H9 (cell line): ENCODE results near the gene PATE3. TPM values are rescaled to one million over a fixed set of nuclear protein-coding genes. Genes with fewer than 3 reads are reported as not detected.

ENCODE experiments used
- DNase-seq: peaks from one replicate; pipeline ENCODE4 v3.0.0-alpha.2; 2017
- H2AFZ ChIP-seq: one replicate; pipeline ENCODE4 v1.6.1; 2013; ENCODE audit warnings: mild to moderate bottlenecking, low read length, control low read depth, moderate library complexity
- H2AK5ac ChIP-seq: 2 replicates; pipeline ENCODE4 v1.6.1; 2013; ENCODE audit warnings: low read length, control low read depth, mixed read lengths; ENCODE audit not compliant: insufficient read length
- H2BK120ac ChIP-seq: one replicate; pipeline ENCODE4 v1.6.1; 2013; ENCODE audit warnings: low read depth, mild to moderate bottlenecking, low read length, control low read depth, inconsistent platforms; ENCODE audit not compliant: poor library complexity, severe bottlenecking
- H2BK12ac ChIP-seq: 2 replicates; pipeline ENCODE4 v1.6.1; 2013; ENCODE audit warnings: low read length, control low read depth, mixed read lengths, low read depth; ENCODE audit not compliant: insufficient read length
- H2BK15ac ChIP-seq: 2 replicates; pipeline ENCODE4 v1.6.1; 2013; ENCODE audit warnings: low read depth, low read length, control low read depth
- H2BK20ac ChIP-seq: one replicate; pipeline ENCODE4 v1.6.1; 2013; ENCODE audit warnings: low read depth, mild to moderate bottlenecking, low read length, control low read depth, inconsistent platforms; ENCODE audit not compliant: poor library complexity, severe bottlenecking
- H2BK5ac ChIP-seq: 2 replicates; pipeline ENCODE4 v1.6.1; 2013; ENCODE audit warnings: low read length, control low read depth, mixed read lengths; ENCODE audit not compliant: insufficient read length
- H3K14ac ChIP-seq: 2 replicates; pipeline ENCODE4 v1.6.1; 2013; ENCODE audit warnings: low read length, control low read depth; ENCODE audit not compliant: insufficient read depth
- H3K18ac ChIP-seq: 2 replicates; pipeline ENCODE4 v1.6.1; 2013; ENCODE audit warnings: low read depth, mild to moderate bottlenecking, mixed read lengths, low read length, control low read depth; ENCODE audit not compliant: insufficient read length
- H3K23ac ChIP-seq: 2 replicates; pipeline ENCODE4 v1.6.1; 2013; ENCODE audit warnings: low read length, control low read depth, mixed read lengths, low read depth; ENCODE audit not compliant: insufficient read length
- H3K23me2 ChIP-seq: 2 replicates; pipeline ENCODE4 v1.6.1; 2013; ENCODE audit warnings: low read depth, mild to moderate bottlenecking, mixed read lengths, low read length, control low read depth; ENCODE audit not compliant: insufficient read length, poor library complexity, severe bottlenecking
- H3K27ac ChIP-seq: 2 replicates; pipeline ENCODE4 v1.5.1; 2013; ENCODE audit warnings: low read length, control low read depth, mixed read lengths, low read depth; ENCODE audit not compliant: insufficient read length
- H3K27me3 ChIP-seq: 2 replicates; pipeline ENCODE4 v1.6.1; 2013; ENCODE audit warnings: low read length, control low read depth, inconsistent platforms; ENCODE audit not compliant: insufficient read depth
- H3K4ac ChIP-seq: 2 replicates; pipeline ENCODE4 v1.6.1; 2013; ENCODE audit warnings: low read depth, mild to moderate bottlenecking, control low read depth, inconsistent platforms, low read length, moderate library complexity
- H3K4me1 ChIP-seq: 2 replicates; pipeline ENCODE4 v1.6.1; 2013; ENCODE audit warnings: low read length, control low read depth, inconsistent platforms; ENCODE audit not compliant: insufficient read depth
- H3K4me2 ChIP-seq: 2 replicates; pipeline ENCODE4 v1.6.1; 2013; ENCODE audit warnings: low read length, control low read depth, mixed read lengths; ENCODE audit not compliant: insufficient read length, insufficient read depth
- H3K56ac ChIP-seq: 2 replicates; pipeline ENCODE4 v1.6.1; 2013; ENCODE audit warnings: low read depth, mild to moderate bottlenecking, mixed read lengths, low read length, control low read depth; ENCODE audit not compliant: insufficient read length
- H3K79me1 ChIP-seq: 2 replicates; pipeline ENCODE4 v1.6.1; 2013; ENCODE audit warnings: low read depth, mild to moderate bottlenecking, moderate library complexity, low read length, control low read depth, inconsistent platforms; ENCODE audit not compliant: insufficient read depth, poor library complexity, severe bottlenecking
- H3K79me2 ChIP-seq: 2 replicates; pipeline ENCODE4 v1.6.1; 2013; ENCODE audit warnings: low read length, control low read depth, inconsistent platforms; ENCODE audit not compliant: insufficient read depth
- H3K9ac ChIP-seq: 2 replicates; pipeline ENCODE4 v1.6.1; 2013; ENCODE audit warnings: low read length, control low read depth, mixed read lengths; ENCODE audit not compliant: insufficient read length; ENCODE audit errors: extremely low read depth
- H3K9me3 ChIP-seq: one replicate; pipeline ENCODE4 v1.6.1; 2013; ENCODE audit warnings: low read depth, low read length, inconsistent platforms; ENCODE audit not compliant: control insufficient read depth
- H3T11ph ChIP-seq: one replicate; pipeline ENCODE4 v1.6.1; 2013; ENCODE audit warnings: mild to moderate bottlenecking, low read length, control low read depth, inconsistent platforms
- H4K20me1 ChIP-seq: one replicate; pipeline ENCODE4 v1.6.1; 2013; ENCODE audit not compliant: control insufficient read depth, insufficient read length, insufficient read depth
- H4K5ac ChIP-seq: 2 replicates; pipeline ENCODE4 v1.6.1; 2013; ENCODE audit warnings: low read depth, mild to moderate bottlenecking, mixed read lengths, low read length, control low read depth; ENCODE audit not compliant: insufficient read length
- H4K8ac ChIP-seq: replicated peaks from 2 replicates; pipeline ENCODE4 v1.6.1; 2013; ENCODE audit warnings: low read length, control low read depth, mixed read lengths, low read depth; ENCODE audit not compliant: insufficient read length
- H4K91ac ChIP-seq: 2 replicates; pipeline ENCODE4 v1.6.1; 2013; ENCODE audit warnings: low read depth, mild to moderate bottlenecking, moderate library complexity, mixed read lengths, low read length, control low read depth; ENCODE audit not compliant: insufficient read length
- H3K27ac Mint-ChIP-seq, 3 experiments: 2 replicates in 2 of 3; 3 replicates in 1 of 3; pipeline ENCODE4 v1.8.0; 2020 to 2021; ENCODE audit warnings: mixed read lengths in 3 of 3, mild to moderate bottlenecking in 1 of 3, moderate library complexity in 1 of 3
- H3K27me3 Mint-ChIP-seq: 2 replicates; pipeline ENCODE4 v1.8.0; 2021; ENCODE audit warnings: low read depth, mild to moderate bottlenecking, moderate library complexity, mixed read lengths
- H3K36me3 Mint-ChIP-seq, 3 experiments: 2 replicates in 2 of 3; 3 replicates in 1 of 3; pipeline ENCODE4 v1.8.0; 2020 to 2021; ENCODE audit warnings: low read depth in 3 of 3, mixed read lengths in 3 of 3; ENCODE audit not compliant: insufficient read depth in 1 of 3
- H3K4me1 Mint-ChIP-seq, 2 experiments: 2 replicates each; pipeline ENCODE4 v1.8.0; 2020; ENCODE audit warnings: mixed read lengths in 2 of 2
- H3K4me3 Mint-ChIP-seq, 2 experiments: 2 replicates in 1 of 2; 3 replicates in 1 of 2; pipeline ENCODE4 v1.8.0; 2020 to 2021; ENCODE audit warnings: mild to moderate bottlenecking in 2 of 2, mixed read lengths in 2 of 2, moderate library complexity in 1 of 2
- H3K9me3 Mint-ChIP-seq, 2 experiments: 2 replicates in 1 of 2; 3 replicates in 1 of 2; pipeline ENCODE4 v1.8.0; 2020; ENCODE audit warnings: mild to moderate bottlenecking in 2 of 2, mixed read lengths in 2 of 2, moderate library complexity in 1 of 2
- CTCF ChIP-seq: fragments of 200-600 bp; sonication (generic); conservative IDR thresholded peaks from 3 replicates; pipeline ENCODE4 v1.8.0; 2021; ENCODE audit warnings: antibody characterized with exemption, mild to moderate bottlenecking
- total RNA-seq: library from RNA; stranded (reverse); gene quantifications from 2 replicates; pipeline ENCODE4 v1.2.1, GENCODE V29; 2021

PATE3 gene
- total RNA-seq, 1 experiment from 2014 or later: not detected

GRCh38 chr11:125740617-125741016 lies 47.3 kb upstream of the PATE3 start:
- no peaks in the 10 kb centered on the region for H4K20me1 ChIP-seq
- no peak overlapping the region for H2AK5ac ChIP-seq
- H3T11ph ChIP-seq: no peak overlapping the region
- no peak overlapping the region for H4K8ac ChIP-seq
- no peak overlapping the region for H2BK15ac ChIP-seq
- no peak overlapping the region for H3K4ac ChIP-seq
- H2BK5ac ChIP-seq: no peak overlapping the region
- no peaks in the 10 kb centered on the region for H3K79me1 ChIP-seq
- Mint-ChIP-seq H3K27ac (no peak overlapping the region), H3K4me3 (no peak overlapping the region), H3K9me3 (no peaks in the 10 kb centered on the region; a peak in 1 of 5 replicates), H3K4me1 (no peaks in the 10 kb centered on the region), H3K27me3 (peaks cover 10% of the 10 kb centered on the region), H3K36me3 (no peaks in the 10 kb centered on the region)
- no peak overlapping the region for H2BK120ac ChIP-seq
- H3K4me2 ChIP-seq: no peak overlapping the region
- DNase-seq: no peak
- H3K23ac ChIP-seq: no peak overlapping the region
- H3K14ac ChIP-seq: no peak overlapping the region
- no peak overlapping the region for H4K5ac ChIP-seq
- H3K9me3 ChIP-seq: no peaks in the 10 kb centered on the region
- no peak overlapping the region for H3K56ac ChIP-seq
- H3K79me2 ChIP-seq: no peaks in the 10 kb centered on the region
- no peak overlapping the region for H4K91ac ChIP-seq
- no peaks in the 10 kb centered on the region for H3K27me3 ChIP-seq
- H2BK20ac ChIP-seq: no peak overlapping the region
- H3K18ac ChIP-seq: no peak overlapping the region
- no peaks in the 10 kb centered on the region for H3K23me2 ChIP-seq
- no peaks in the 10 kb centered on the region for H3K4me1 ChIP-seq
- no peak overlapping the region for H2BK12ac ChIP-seq
- no peak overlapping the region for H3K27ac ChIP-seq
- no peak overlapping the region for H3K9ac ChIP-seq
- H2AFZ ChIP-seq: no peak overlapping the region
- no peak for TF ChIP-seq CTCF
